ENCODE results near the gene CRLF1.

GRCh38 chr19:18644196-18645034 lies 37.8 kb upstream of the CRLF1 start:
- TF ChIP-seq CTCF (conservative IDR thresholded peaks at IDR 0.05; ENCODE audit: low read length) (peak; percentile 40), EZH2phosphoT487 (IDR thresholded peaks at IDR 0.05; ENCODE audit: borderline replicate concordance) (no peak)

Measured in Loucy (cell line).